SK-N-MC (cell line): ENCODE results near the gene CARD9.

Experiments used
- DNase-seq: peaks from one replicate; pipeline ENCODE4 v3.0.0-alpha.2; 2011; ENCODE audit warnings: low read depth, low spot score
- H3K27ac ChIP-seq: fragments of 200-600 bp; sonication (generic); 2 replicates; pipeline ENCODE4 v1.5.1; 2016; ENCODE audit warnings: mixed run types
- H3K36me3 ChIP-seq: fragments of 200-600 bp; sonication (generic); 2 replicates; pipeline ENCODE4 v1.6.1; 2017; ENCODE audit warnings: antibody characterized with exemption, low read length, mixed read lengths; ENCODE audit not compliant: insufficient read depth
- H3K4me3 ChIP-seq: fragments of 200-600 bp; sonication (generic); 2 replicates; pipeline ENCODE4 v1.5.1; 2016
- H3K9ac ChIP-seq: fragments of 200-600 bp; sonication (generic); 2 replicates; pipeline ENCODE4 v1.8.0; 2017; ENCODE audit warnings: mixed run types, mixed read lengths; ENCODE audit not compliant: insufficient read length
- H3K9me3 ChIP-seq: fragments of 200-600 bp; sonication (generic); 2 replicates; pipeline ENCODE4 v1.6.1; 2017; ENCODE audit warnings: low read depth, mild to moderate bottlenecking, antibody characterized with exemption, low read length, moderate library complexity, mixed read lengths
- EZH2 ChIP-seq: fragments of 200-600 bp; sonication (generic); IDR thresholded peaks from one replicate; pipeline ENCODE4 v1.6.1; 2017; ENCODE audit warnings: antibody characterized with exemption
- FOXP2 ChIP-seq: optimal IDR thresholded peaks from 2 replicates; pipeline ENCODE3; 2011; ENCODE audit warnings: mild to moderate bottlenecking, moderate library complexity; ENCODE audit not compliant: insufficient read depth; ENCODE audit errors: extremely low read length, control extremely low read depth
- POLR2AphosphoS5 ChIP-seq: IDR thresholded peaks from 2 replicates; pipeline ENCODE4 v1.6.1; 2012; ENCODE audit warnings: mild to moderate bottlenecking, low read depth, low read length, borderline replicate concordance

CARD9 gene

GRCh38 chr9:136327304-136327974, 46.0 kb downstream of the CARD9 start, which contains the start of gene GPSM1:
Gene GPSM1, plus strand, starts transcription at chr9:136327539. Its CDS starts 157 bp downstream, at chr9:136327696.
- Histone ChIP-seq H3K4me3 (peak within 1 kb of the TSS; percentile 80), H3K36me3 (no peaks in the 10 kb centered on the region), H3K9ac (peak within 1 kb of the TSS; percentile 79), H3K27ac (peak within 1 kb of the TSS; percentile 90), H3K9me3 (no peaks in the 10 kb centered on the region)
- DNase-seq: no peak
- TF ChIP-seq POLR2AphosphoS5: peak; percentile 33; the same call in 1 of the 2 replicates
- TF ChIP-seq FOXP2: no peak
- no peak for TF ChIP-seq EZH2

- TF ChIP-seq POLR2AphosphoS5 (no peak), FOXP2 (no peak), EZH2 (no peak)
- Histone ChIP-seq H3K36me3 (no peaks in the 10 kb centered on the region), H3K9ac (peak overlapping the region; percentile 56), H3K27ac (peak overlapping the region; percentile 90), H3K4me3 (peak overlapping the region; percentile 80), H3K9me3 (no peaks in the 10 kb centered on the region)
- DNase-seq: no peak
These were observed 46.6 kb downstream of the CARD9 start for GRCh38 chr9:136326761-136327303.

DNA sequence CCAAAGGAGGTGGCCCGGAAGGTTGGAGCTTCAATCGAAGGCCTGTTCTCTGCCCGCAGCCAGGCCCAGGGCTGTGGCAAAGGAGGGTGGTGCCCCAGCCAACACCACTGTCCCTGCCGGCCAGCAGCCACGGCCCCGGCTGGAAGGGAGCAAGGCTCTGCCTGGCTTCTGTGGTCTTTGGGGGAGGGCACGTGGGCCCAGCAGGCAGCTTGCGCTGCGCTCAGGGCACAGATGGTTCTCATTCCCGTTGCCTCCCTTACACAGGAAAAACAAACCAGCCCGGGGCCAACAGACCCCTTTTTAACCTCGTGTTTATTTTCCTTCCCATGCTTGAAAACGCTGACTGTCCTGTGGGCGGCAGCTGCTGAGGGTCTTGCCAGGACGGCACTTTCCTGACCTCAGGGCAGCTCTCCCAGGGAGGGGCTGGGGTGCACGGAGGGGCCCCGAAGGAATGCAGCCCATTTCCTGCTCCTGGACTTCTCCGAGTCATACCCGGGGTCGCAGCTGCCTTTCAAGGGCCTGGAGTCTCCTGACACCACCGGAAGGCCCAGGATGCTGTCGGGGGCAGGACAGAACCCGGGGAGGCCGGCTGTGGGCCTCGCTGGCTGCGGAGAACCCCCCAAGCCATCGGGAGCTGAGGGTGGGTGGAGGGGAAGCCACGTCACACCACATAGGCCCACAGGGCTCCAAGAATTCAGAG, 47.3 kb downstream of the CARD9 start:
- peak overlapping the region; percentile 56 for H3K9ac ChIP-seq
- no peaks in the 10 kb centered on the region for H3K9me3 ChIP-seq
- TF ChIP-seq EZH2 (no peak), FOXP2 (peak; percentile 65)
- H3K27ac ChIP-seq: peak overlapping the region; percentile 90
- no peaks in the 10 kb centered on the region for H3K36me3 ChIP-seq
- peak overlapping the region; percentile 80 for H3K4me3 ChIP-seq
- DNase-seq: no peak

DNA sequence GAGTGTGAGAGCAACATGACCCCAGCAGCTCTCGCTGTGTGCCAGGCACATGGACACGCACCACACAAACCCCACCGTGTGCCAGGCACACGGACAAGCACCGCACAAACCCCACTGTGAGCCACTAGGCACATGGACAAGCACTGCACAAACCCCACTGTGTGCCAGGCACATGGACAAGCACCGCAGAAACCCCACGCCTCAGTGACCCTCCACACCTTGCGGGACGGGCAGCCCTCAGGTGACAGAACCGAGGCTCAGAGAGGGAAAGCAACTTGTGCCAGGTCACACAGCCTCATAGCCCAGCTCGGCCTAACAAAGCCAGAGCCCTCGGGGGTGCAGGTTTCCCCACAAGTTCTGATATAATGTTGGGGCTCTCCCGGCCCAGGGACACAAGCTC, 48.1 kb downstream of the CARD9 start:
- no peaks in the 10 kb centered on the region for H3K36me3 ChIP-seq
- no peak overlapping the region for H3K9ac ChIP-seq
- DNase-seq: no peak
- no peaks in the 10 kb centered on the region for H3K9me3 ChIP-seq
- no peak overlapping the region for H3K4me3 ChIP-seq
- peak overlapping the region; percentile 90; the same call in 1 of the 2 replicates for H3K27ac ChIP-seq
- TF ChIP-seq POLR2AphosphoS5 (no peak), EZH2 (no peak), FOXP2 (no peak)

GRCh38 chr9:136324501-136325300, 48.8 kb downstream of the CARD9 start:
- H3K27ac ChIP-seq: 0 out of 2 replicates have a peak overlapping the region, but pooled peaks have one; percentile 90
- H3K9me3 ChIP-seq: no peaks in the 10 kb centered on the region
- H3K36me3 ChIP-seq: no peaks in the 10 kb centered on the region
- DNase-seq: no peak
- H3K4me3 ChIP-seq: no peak overlapping the region
- H3K9ac ChIP-seq: no peak overlapping the region
- TF ChIP-seq FOXP2 (no peak), POLR2AphosphoS5 (no peak), EZH2 (no peak)

DNA sequence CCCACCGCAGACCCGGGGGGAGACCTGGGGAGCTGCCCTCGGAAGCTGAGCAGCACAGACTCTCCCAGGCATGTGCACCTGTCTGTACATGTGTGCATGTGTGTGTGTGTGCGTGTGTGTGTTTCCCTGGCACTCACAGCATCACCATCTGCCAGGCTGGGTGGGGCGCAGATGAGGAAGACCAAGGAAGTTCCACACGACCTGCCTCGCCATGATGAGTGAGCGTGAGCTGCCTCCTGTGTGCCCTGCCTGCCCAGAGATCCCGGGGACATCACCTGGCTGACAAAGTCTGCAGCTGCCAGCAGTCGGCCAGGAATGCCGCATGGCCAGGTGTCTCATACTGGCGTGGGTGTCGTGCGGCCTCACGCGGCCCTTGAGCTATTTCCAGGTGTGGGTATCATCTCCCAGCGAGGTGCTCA, 50.1 kb downstream of the CARD9 start:
- TF ChIP-seq EZH2: no peak
- no peak for TF ChIP-seq FOXP2
- TF ChIP-seq POLR2AphosphoS5: no peak
- DNase-seq: no peak
- Histone ChIP-seq H3K9me3 (no peaks in the 10 kb centered on the region), H3K27ac (no peak overlapping the region), H3K36me3 (no peaks in the 10 kb centered on the region), H3K4me3 (no peak overlapping the region), H3K9ac (no peak overlapping the region)

GRCh38 chr9:136322756-136323330, 50.6 kb downstream of the CARD9 start:
- H3K27ac ChIP-seq: no peak overlapping the region
- no peak for DNase-seq
- H3K9ac ChIP-seq: no peak overlapping the region
- TF ChIP-seq POLR2AphosphoS5 (no peak), EZH2 (no peak), FOXP2 (no peak)
- no peaks in the 10 kb centered on the region for H3K9me3 ChIP-seq
- no peaks in the 10 kb centered on the region for H3K36me3 ChIP-seq
- no peak overlapping the region for H3K4me3 ChIP-seq
